Ovary (tissue), 9 donors: ENCODE measurements around the gene HAUS8. TPM values are rescaled to one million over a fixed set of nuclear protein-coding genes. Genes with fewer than 3 reads are reported as not detected.

Experiments
- DNase-seq, 5 donors: peaks; one replicate each; pipeline ENCODE4 v3.0.0-alpha.2; 2019 to 2020
- H3K27ac ChIP-seq, 2 donors: fragments of 200-600 bp; one replicate each; pipeline versions ENCODE4 v1.5.1 to v1.8.0; 2019 to 2022
- H3K27me3 ChIP-seq: fragments of 200-600 bp; one replicate; pipeline ENCODE4 v1.8.0; 2022
- H3K36me3 ChIP-seq: fragments of 200-600 bp; sonication (generic); one replicate; pipeline ENCODE4 v1.5.1; 2019
- H3K4me1 ChIP-seq: one replicate; pipeline ENCODE4 v1.8.1; 2013; ENCODE audit warnings: mild to moderate bottlenecking, moderate library complexity; ENCODE audit not compliant: insufficient read depth
- H3K4me3 ChIP-seq: fragments of 200-600 bp; sonication (generic); one replicate; pipeline ENCODE4 v1.5.1; 2017
- H3K9me3 ChIP-seq, 2 donors: fragments of 200-600 bp in 1 of 2; sonication (generic) in 1 of 2; one replicate each; pipeline versions ENCODE4 v1.5.1 to v1.8.1; 2013 to 2019; ENCODE audit warnings: mild to moderate bottlenecking in 1 of 2, moderate library complexity in 1 of 2
- EP300 ChIP-seq: sonication (generic); formaldehyde crosslinking; IDR thresholded peaks from one replicate; pipeline ENCODE4 v1.6.1; 2017; ENCODE audit warnings: antibody characterized with exemption
- POLR2A ChIP-seq: fragments of 450-650 bp; IDR thresholded peaks from one replicate; pipeline ENCODE4 v1.6.1; 2017; ENCODE audit warnings: antibody characterized with exemption, mild to moderate bottlenecking, moderate library complexity
- WGBS, 3 donors: extraction: QIAGEN DNeasy Blood & Tissue Kit in 1 of 3; methylation state at CpG; one replicate each; pipeline versions ENCODE4 v1.1.5 to v1.1.7; 2013 to 2017; 5-methylcytosine and 5-hydroxymethylcytosine counted together
- intact Hi-C, 4 donors: fragments of 100-400 bp; cut with DNase I; formaldehyde crosslinking; loops; one replicate each; pipeline versions ENCODE4 v1.11.0 to v1.15.1; 2022 to 2023
- polyA plus RNA-seq, 2 donors: library from polyadenylated mRNA; stranded (reverse); fragments of 200-250 nt in 1 of 2; fragments of 350-450 nt in 1 of 2; fragmentation: Illumina TruSeq in 1 of 2; extraction: RNeasy Lipid Tissue Mini Kit (QIAGEN cat#74804) in 1 of 2; gene quantifications; one replicate each; pipeline ENCODE4 v1.2.3, GENCODE V29; 2013 to 2014
- total RNA-seq, 7 donors: library from RNA; depleted of rRNA in 2 of 7; stranded (reverse); fragments of >200 nt in 2 of 7; fragmentation: NEBNext Ultra II Directional in 3 of 7; extraction: Animal tissue kit (Norgen Biotek cat#: 25700) in 3 of 7; gene quantifications; one replicate each; pipeline versions ENCODE4 v1.1.0 to v1.2.4, GENCODE V29; 2016 to 2023
- TF ChIP-seq, protein P1 (sequence below), 3 donors: fragments of 450-650 bp in 2 of 3; fragments of 200-600 bp in 1 of 3; IDR thresholded peaks; one replicate each; pipeline versions ENCODE4 v1.5.1 to v1.8.0; 2016 to 2022; ENCODE audit warnings: antibody characterized with exemption in 3 of 3, mild to moderate bottlenecking in 1 of 3
- donor health status: DM: no; HTN: no; CAD: no; lungs with moderate emphysema.
- donor health status: DM: no; HTN: no; CAD: no.
- donor health status: Bipolar disorder and iron deficiency.
- donor health status: DM: yes; HTN: yes; CAD: no.
- donor health status: DM: no; HTN: no; CAD: no.
- donor health status: DM: yes; HTN: yes; CAD: no.

Gene HAUS8
- total and polyA plus RNA-seq, 9 donors: 4.1 to 7.2 (median 5.5) TPM

DNA sequence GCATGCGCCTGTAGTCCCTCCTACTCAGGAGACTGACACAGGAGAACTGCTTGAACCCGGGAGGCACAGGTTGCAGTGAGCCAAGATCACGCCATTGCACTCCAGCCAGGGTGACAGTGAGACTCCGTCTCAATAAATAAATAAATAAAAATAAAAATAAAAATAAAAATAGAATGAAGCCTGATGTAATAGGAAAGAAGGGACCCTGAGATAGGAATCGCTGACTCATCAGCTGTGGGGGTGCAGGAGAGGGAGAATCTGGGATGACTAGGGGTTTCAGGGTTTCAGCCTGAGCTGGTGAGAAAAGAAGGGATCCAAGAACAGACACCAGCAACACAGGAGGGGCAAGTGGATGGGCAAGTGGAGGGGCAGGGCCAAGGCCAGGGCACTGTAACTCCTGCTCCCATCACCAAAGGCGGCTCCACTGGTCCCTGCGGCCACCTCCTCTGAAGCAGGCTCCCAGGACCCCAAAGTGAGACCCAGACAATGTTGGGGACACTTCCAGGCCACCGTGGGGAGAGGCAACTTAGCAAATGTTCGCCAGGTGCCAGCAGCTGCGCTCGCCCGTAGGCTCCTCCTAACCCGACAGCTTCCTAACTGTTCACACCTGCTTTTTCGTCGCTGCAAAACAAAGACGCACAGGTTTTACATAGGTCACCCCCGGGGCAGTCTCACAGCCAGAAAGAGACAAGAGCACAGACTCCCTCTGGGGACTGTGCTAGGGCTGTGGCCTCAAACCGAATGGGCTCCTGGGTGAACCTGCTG is 1.2 kb downstream of the HAUS8 start:
- Histone ChIP-seq H3K9me3 (no peaks in the 10 kb centered on the region), H3K36me3 (no peaks in the 10 kb centered on the region), H3K27me3 (no peaks in the 10 kb centered on the region), H3K4me3 (peak overlapping the region; percentile 57), H3K27ac (no peak overlapping the region), H3K4me1 (peaks cover 9% of the 10 kb centered on the region)
- WGBS, 3 donors: 38 to 47% (median 38%) methylated on average over 18 of the region's 18 CpGs
- intact Hi-C loops: loop anchor here in 2 of 4 donors (10.0 kb wide), 2 partner anchors 61 to 211 kb away; partner anchors contain the start of gene ANKLE1 (in 2 of the 2)
- DNase-seq: no peak
- TF ChIP-seq POLR2A: no peak
- TF ChIP-seq, protein P1, sequence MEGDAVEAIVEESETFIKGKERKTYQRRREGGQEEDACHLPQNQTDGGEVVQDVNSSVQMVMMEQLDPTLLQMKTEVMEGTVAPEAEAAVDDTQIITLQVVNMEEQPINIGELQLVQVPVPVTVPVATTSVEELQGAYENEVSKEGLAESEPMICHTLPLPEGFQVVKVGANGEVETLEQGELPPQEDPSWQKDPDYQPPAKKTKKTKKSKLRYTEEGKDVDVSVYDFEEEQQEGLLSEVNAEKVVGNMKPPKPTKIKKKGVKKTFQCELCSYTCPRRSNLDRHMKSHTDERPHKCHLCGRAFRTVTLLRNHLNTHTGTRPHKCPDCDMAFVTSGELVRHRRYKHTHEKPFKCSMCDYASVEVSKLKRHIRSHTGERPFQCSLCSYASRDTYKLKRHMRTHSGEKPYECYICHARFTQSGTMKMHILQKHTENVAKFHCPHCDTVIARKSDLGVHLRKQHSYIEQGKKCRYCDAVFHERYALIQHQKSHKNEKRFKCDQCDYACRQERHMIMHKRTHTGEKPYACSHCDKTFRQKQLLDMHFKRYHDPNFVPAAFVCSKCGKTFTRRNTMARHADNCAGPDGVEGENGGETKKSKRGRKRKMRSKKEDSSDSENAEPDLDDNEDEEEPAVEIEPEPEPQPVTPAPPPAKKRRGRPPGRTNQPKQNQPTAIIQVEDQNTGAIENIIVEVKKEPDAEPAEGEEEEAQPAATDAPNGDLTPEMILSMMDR (IDR thresholded peaks at IDR 0.05): no peak

DNA sequence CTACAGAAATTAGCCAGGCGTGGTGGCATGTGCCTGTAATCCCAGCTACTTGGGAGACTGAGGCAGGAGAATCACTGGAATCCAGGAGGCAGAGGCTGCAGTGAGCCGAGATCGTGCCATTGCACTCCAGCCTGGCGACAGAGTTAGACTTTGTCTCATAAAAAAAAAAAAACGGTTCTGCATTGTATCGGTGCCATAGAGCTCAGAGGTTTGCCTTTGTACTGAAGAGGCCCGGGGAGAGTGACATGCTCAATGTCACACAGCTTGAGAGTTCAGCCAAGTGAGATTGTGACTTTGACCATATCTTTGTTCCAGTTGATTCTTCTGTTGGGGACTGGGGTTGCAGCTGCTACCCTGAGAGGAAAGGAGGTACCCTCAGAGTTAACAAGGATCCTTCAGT is 4.3 kb downstream of the HAUS8 start:
- no peaks in the 10 kb centered on the region for H3K36me3 ChIP-seq
- 91 to 92% (median 92%) methylated on average over 7 of the region's 7 CpGs for WGBS, 3 donors
- no peaks in the 10 kb centered on the region for H3K9me3 ChIP-seq
- intact Hi-C loops: loop anchor here in 2 of 4 donors (10.0 kb wide), 2 partner anchors 64 to 214 kb away; partner anchors contain the start of gene ANKLE1 (in 2 of the 2)
- H3K4me3 ChIP-seq: no peak overlapping the region
- peaks cover 7% of the 10 kb centered on the region for H3K4me1 ChIP-seq
- TF ChIP-seq POLR2A (no peak), EP300 (no peak)
- TF ChIP-seq, protein P1 (IDR thresholded peaks at IDR 0.05): no peak
- no peak overlapping the region for H3K27ac ChIP-seq
- DNase-seq: no peak
- H3K27me3 ChIP-seq: no peaks in the 10 kb centered on the region

DNA sequence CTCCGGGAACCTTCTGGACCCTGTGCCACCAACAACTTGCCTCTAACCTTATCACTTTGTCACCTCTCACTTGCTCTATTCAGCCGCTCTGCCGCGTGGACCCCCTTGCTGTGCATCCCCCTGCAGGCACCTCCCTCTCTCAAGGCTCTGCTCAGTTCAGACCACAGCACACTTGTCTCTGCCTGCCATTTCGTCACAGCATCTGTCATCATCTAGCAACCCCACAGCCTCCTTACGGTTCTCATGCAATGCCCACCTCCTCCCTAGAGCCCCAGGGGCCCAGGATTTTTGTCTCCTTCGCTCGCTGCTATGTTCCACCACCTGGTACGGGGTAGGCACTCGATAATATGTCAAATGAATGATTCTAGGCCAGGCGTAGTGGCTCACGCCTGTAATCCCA is 4.8 kb downstream of the HAUS8 start:
- H3K4me1 ChIP-seq: peaks cover 7% of the 10 kb centered on the region
- no peaks in the 10 kb centered on the region for H3K27me3 ChIP-seq
- intact Hi-C loops: loop anchor here in 2 of 4 donors (10.0 kb wide), 2 partner anchors 64 to 214 kb away; partner anchors contain the start of gene ANKLE1 (in 2 of the 2)
- no peaks in the 10 kb centered on the region for H3K36me3 ChIP-seq
- H3K27ac ChIP-seq: no peak overlapping the region
- no peaks in the 10 kb centered on the region for H3K9me3 ChIP-seq
- no peak for DNase-seq
- no peak overlapping the region for H3K4me3 ChIP-seq
- no peak for TF ChIP-seq POLR2A
- TF ChIP-seq, protein P1 (IDR thresholded peaks at IDR 0.05): no peak
- no peak for TF ChIP-seq EP300
- WGBS, 3 donors: 93% methylated on average over 12 of the region's 12 CpGs

DNA sequence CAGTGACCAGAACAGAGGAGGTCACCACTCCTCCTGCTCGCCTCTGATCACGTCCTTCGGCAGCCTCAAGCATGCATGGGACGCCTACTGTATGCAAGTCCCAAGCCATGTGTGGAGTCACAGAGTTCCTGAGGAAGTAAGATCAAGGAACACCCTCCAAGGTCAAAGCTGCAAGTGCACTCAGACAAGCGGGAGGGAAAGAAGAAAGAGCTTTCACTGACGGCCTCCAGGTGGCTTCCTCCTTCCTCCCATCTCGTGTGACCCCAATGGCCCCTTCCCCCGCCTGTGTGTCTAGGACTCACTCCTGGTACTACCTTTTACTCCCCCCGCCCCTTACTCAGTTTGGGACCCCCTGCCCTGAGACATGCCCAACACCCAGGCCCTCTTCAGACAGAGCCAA is 6.1 kb downstream of the HAUS8 start:
- intact Hi-C loops: loop anchor here in 1 of 4 donors (5.0 kb wide), 1 partner anchor 213 kb away; the partner anchor contains the start of gene ANKLE1
- no peaks in the 10 kb centered on the region for H3K9me3 ChIP-seq
- no peak for DNase-seq
- H3K27me3 ChIP-seq: no peaks in the 10 kb centered on the region
- H3K4me1 ChIP-seq: peaks cover 3% of the 10 kb centered on the region
- WGBS, 3 donors: 80 to 83% (median 80%) methylated on average over 9 of the region's 9 CpGs
- H3K27ac ChIP-seq: no peak overlapping the region
- TF ChIP-seq, protein P1 (IDR thresholded peaks at IDR 0.05): no peak
- TF ChIP-seq POLR2A: no peak
- no peak for TF ChIP-seq EP300
- H3K36me3 ChIP-seq: no peaks in the 10 kb centered on the region
- H3K4me3 ChIP-seq: no peak overlapping the region
